OCI-LY1 (cell line): Measurements from ENCODE around the gene TARBP2.

Experiments used
- H2AFZ ChIP-seq: fragments of 200-600 bp; sonication (generic), shearing (Covaris generic); 2 replicates; pipeline ENCODE4 v1.6.0; 2014; ENCODE audit warnings: antibody characterized with exemption, mild to moderate bottlenecking, low read length
- H3F3A ChIP-seq: fragments of 200-600 bp; sonication (generic), shearing (Covaris generic); 2 replicates; pipeline ENCODE4 v1.6.0; 2014; ENCODE audit warnings: mild to moderate bottlenecking, antibody characterized with exemption, low read length, moderate library complexity; ENCODE audit not compliant: insufficient read depth
- H3K27ac ChIP-seq: fragments of 200-600 bp; sonication (generic); 2 replicates; pipeline ENCODE4 v1.5.1; 2014; ENCODE audit warnings: low read length, mixed run types, mild to moderate bottlenecking, low read depth; ENCODE audit not compliant: poor library complexity, severe bottlenecking
- H3K27me3 ChIP-seq: fragments of 200-600 bp; sonication (generic); 2 replicates; pipeline ENCODE4 v1.6.0; 2014; ENCODE audit warnings: antibody characterized with exemption, mild to moderate bottlenecking, low read length, moderate library complexity; ENCODE audit not compliant: insufficient read depth
- H3K36me3 ChIP-seq: fragments of 200-600 bp; sonication (generic); 2 replicates; pipeline ENCODE4 v1.6.1; 2014; ENCODE audit warnings: mild to moderate bottlenecking, antibody characterized with exemption, low read length, moderate library complexity, mixed read lengths; ENCODE audit not compliant: insufficient read depth
- H3K4me1 ChIP-seq: fragments of 200-600 bp; sonication (generic); 2 replicates; pipeline ENCODE4 v1.5.1; 2014; ENCODE audit warnings: mild to moderate bottlenecking, low read length, moderate library complexity; ENCODE audit not compliant: insufficient read depth, severe bottlenecking
- H3K4me2 ChIP-seq: fragments of 200-600 bp; sonication (generic), shearing (Covaris generic); 2 replicates; pipeline ENCODE4 v1.6.1; 2014; ENCODE audit warnings: low read length
- H3K4me3 ChIP-seq: fragments of 200-600 bp; sonication (generic); 2 replicates; pipeline ENCODE4 v1.5.1; 2014; ENCODE audit warnings: low read length, low read depth, mild to moderate bottlenecking, mixed read lengths; ENCODE audit not compliant: poor library complexity, severe bottlenecking
- H3K79me2 ChIP-seq: fragments of 200-600 bp; shearing (Covaris generic); 2 replicates; pipeline ENCODE4 v1.6.1; 2016; ENCODE audit warnings: mixed run types, low read length, mixed read lengths; ENCODE audit not compliant: insufficient read depth
- H3K9ac ChIP-seq: fragments of 200-600 bp; sonication (generic), shearing (Covaris generic); 2 replicates; pipeline ENCODE4 v1.6.1; 2014; ENCODE audit warnings: mild to moderate bottlenecking, low read length, mixed read lengths
- H3K9me2 ChIP-seq: fragments of 200-600 bp; sonication (generic), shearing (Covaris generic); 2 replicates; pipeline ENCODE4 v1.6.1; 2014; ENCODE audit warnings: low read depth, mild to moderate bottlenecking, low read length, mixed read lengths
- H3K9me3 ChIP-seq: fragments of 200-600 bp; shearing (Covaris generic); 2 replicates; pipeline ENCODE4 v1.6.1; 2014; ENCODE audit warnings: low read length, mixed read lengths
- H4K20me1 ChIP-seq: fragments of 200-600 bp; sonication (generic), shearing (Covaris generic); 2 replicates; pipeline ENCODE4 v1.6.0; 2016; ENCODE audit warnings: mild to moderate bottlenecking, low read length; ENCODE audit not compliant: insufficient read depth
- EZH2 ChIP-seq: fragments of 200-600 bp; sonication (generic), shearing (Covaris generic); IDR thresholded peaks from 2 replicates; pipeline ENCODE4 v1.8.0; 2017; ENCODE audit warnings: borderline replicate concordance, mixed run types, mild to moderate bottlenecking, antibody characterized with exemption, low read length, moderate library complexity, mixed read lengths
- TF ChIP-seq, protein P1 (sequence below): fragments of 200-600 bp; sonication (generic), shearing (Covaris generic); IDR thresholded peaks from 2 replicates; pipeline ENCODE4 v1.5.1; 2017; ENCODE audit warnings: mild to moderate bottlenecking, antibody characterized with exemption, low read length, moderate library complexity, mixed read lengths

The TARBP2 gene

DNA sequence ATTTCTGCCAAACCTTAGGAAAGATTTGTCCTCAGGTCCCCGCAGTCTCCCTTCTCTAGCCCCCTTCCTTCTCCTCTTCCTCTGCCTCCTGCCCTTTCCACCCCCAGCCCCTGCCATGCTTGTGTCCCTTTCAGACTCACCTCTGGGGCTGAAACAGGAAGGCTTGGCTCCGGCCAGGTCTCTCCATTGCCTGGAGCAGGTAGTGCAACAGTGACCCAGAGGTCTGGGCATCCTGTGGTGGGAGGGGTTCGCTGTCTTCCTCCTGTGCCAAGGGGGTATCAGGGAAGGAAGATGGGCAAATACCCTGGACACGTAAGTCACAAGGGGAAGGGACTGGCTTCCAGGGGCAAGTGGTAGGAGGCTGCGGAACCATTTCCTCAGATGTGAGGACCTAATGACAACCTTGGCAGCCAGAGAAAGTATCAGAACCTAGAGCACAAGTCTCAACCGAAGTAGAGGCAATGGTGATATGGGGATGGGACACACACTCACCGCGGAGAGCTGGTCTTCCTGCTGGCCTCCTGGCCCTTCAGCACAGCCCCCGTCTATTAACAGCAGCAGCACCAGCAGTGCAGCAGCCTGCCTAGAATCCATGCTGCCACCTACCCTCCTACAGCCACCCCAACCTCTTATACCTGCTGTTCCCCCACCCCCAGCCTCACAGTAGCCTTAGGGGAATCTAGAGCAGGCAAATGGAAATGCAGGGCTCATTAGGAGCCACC, 6.0 kb downstream of the TARBP2 start, which contains the start of gene NPFF:
Gene NPFF, minus strand, starts transcription at position 604 of the 722 bp plus-strand sequence. Its CDS starts 10 bp downstream, at position 594.
- H3K4me3 ChIP-seq, result no peak within 1 kb of the TSS
- no peaks in the 10 kb centered on the region for H3K27me3 ChIP-seq
- H3K79me2 ChIP-seq, result peaks cover 3% of the 10 kb centered on the region; the same call in 1 of the 2 replicates
- TF ChIP-seq EZH2, result no peak
- TF ChIP-seq, protein P1, sequence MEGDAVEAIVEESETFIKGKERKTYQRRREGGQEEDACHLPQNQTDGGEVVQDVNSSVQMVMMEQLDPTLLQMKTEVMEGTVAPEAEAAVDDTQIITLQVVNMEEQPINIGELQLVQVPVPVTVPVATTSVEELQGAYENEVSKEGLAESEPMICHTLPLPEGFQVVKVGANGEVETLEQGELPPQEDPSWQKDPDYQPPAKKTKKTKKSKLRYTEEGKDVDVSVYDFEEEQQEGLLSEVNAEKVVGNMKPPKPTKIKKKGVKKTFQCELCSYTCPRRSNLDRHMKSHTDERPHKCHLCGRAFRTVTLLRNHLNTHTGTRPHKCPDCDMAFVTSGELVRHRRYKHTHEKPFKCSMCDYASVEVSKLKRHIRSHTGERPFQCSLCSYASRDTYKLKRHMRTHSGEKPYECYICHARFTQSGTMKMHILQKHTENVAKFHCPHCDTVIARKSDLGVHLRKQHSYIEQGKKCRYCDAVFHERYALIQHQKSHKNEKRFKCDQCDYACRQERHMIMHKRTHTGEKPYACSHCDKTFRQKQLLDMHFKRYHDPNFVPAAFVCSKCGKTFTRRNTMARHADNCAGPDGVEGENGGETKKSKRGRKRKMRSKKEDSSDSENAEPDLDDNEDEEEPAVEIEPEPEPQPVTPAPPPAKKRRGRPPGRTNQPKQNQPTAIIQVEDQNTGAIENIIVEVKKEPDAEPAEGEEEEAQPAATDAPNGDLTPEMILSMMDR, result no peak
- H4K20me1 ChIP-seq, result no peaks in the 10 kb centered on the region
- no peak within 1 kb of the TSS for H3K27ac ChIP-seq
- H3K4me2 ChIP-seq, result no peak within 1 kb of the TSS
- H3K9me3 ChIP-seq, result no peaks in the 10 kb centered on the region
- no peak within 1 kb of the TSS for H3K9ac ChIP-seq
- no peaks in the 10 kb centered on the region for H3K9me2 ChIP-seq
- no peak within 1 kb of the TSS for H2AFZ ChIP-seq
- H3F3A ChIP-seq, result no peaks in the 10 kb centered on the region
- peaks cover 40% of the 10 kb centered on the region; the same call in 1 of the 2 replicates for H3K36me3 ChIP-seq
- H3K4me1 ChIP-seq, result peaks cover 10% of the 10 kb centered on the region

DNA sequence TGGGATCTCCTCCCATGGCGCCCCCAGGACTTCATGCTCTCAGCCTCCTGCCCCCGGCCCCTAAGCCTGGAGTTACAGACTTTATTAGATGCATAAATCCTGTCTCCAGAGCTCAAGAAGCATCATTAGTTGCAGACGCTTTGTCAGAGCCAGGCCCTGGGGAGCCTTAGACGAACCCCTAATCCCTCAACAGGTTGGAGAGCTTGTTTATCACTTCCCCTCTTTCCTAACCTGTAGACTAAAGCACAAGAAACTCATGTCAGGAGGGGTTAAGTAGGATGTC, 6.5 kb downstream of the TARBP2 start:
- no peak overlapping the region for H2AFZ ChIP-seq
- no peak overlapping the region for H3K4me3 ChIP-seq
- H3K4me2 ChIP-seq, result no peak overlapping the region
- H4K20me1 ChIP-seq, result no peaks in the 10 kb centered on the region
- H3K4me1 ChIP-seq, result peaks cover 4% of the 10 kb centered on the region
- no peaks in the 10 kb centered on the region for H3K9me3 ChIP-seq
- no peaks in the 10 kb centered on the region for H3K79me2 ChIP-seq
- H3K9me2 ChIP-seq, result no peaks in the 10 kb centered on the region
- no peak overlapping the region for H3K9ac ChIP-seq
- TF ChIP-seq, protein P1, result no peak
- no peak for TF ChIP-seq EZH2
- no peaks in the 10 kb centered on the region for H3F3A ChIP-seq
- no peak overlapping the region for H3K27ac ChIP-seq
- H3K27me3 ChIP-seq, result no peaks in the 10 kb centered on the region
- H3K36me3 ChIP-seq, result peaks cover 40% of the 10 kb centered on the region; the same call in 1 of the 2 replicates

DNA sequence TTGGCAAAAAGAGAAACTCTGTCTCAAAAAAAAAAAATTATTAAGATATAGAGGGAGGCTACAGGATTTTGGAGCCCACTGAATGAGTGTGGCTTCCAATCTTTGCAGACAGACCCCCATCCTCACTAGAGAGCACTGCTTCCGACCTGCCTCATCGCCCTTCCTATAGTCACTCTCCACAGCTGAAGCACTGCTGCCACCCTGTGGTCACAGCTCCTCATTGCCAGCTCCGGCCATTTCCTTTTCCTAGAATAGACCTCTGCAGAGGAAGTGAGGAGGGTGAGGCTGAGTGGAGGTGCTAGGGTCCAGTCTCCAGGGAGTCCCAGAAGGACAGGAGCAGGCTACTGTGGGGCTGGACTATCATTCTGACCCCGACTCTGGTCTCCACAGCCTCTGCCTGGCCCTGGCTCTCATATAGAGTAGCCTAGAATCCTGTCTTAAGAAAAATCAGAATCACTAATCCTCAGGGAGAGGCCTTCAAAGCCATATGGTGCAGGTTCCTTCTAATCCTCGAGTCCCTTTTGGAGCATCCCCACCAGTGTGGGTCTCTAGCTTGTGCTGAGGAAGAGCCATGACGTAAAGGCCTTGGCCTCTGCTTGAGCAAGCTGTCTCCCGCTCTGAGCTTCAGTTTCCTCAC, 7.6 kb downstream of the TARBP2 start:
- H3K4me2 ChIP-seq, result no peak overlapping the region
- H3K9ac ChIP-seq, result no peak overlapping the region
- no peak overlapping the region for H2AFZ ChIP-seq
- no peaks in the 10 kb centered on the region for H4K20me1 ChIP-seq
- no peaks in the 10 kb centered on the region for H3K9me2 ChIP-seq
- H3K9me3 ChIP-seq, result no peaks in the 10 kb centered on the region
- no peak overlapping the region for H3K27ac ChIP-seq
- H3K4me3 ChIP-seq, result no peak overlapping the region
- H3K36me3 ChIP-seq, result peaks cover 40% of the 10 kb centered on the region; the same call in 1 of the 2 replicates
- H3F3A ChIP-seq, result no peaks in the 10 kb centered on the region
- H3K27me3 ChIP-seq, result no peaks in the 10 kb centered on the region
- no peak for TF ChIP-seq EZH2
- TF ChIP-seq, protein P1, result peak; percentile 90
- H3K4me1 ChIP-seq, result no peaks in the 10 kb centered on the region
- no peaks in the 10 kb centered on the region for H3K79me2 ChIP-seq
